Fibroblast of villous mesenchyme (primary cell): ENCODE results near the gene RASSF6. TPM values are rescaled to one million over a fixed set of nuclear protein-coding genes. Genes with fewer than 3 reads are reported as not detected.

Experiments used
- DNase-seq: peaks from one replicate; pipeline ENCODE4 v3.0.0-alpha.2; 2010; ENCODE audit warnings: low read depth
- H3K4me3 ChIP-seq: 2 replicates; pipeline ENCODE4 v1.5.1; 2011; ENCODE audit warnings: low read depth, mild to moderate bottlenecking, low read length
- total RNA-seq: library from RNA; depleted of rRNA; stranded (reverse); fragments of >200 nt; gene quantifications from 2 replicates; pipeline ENCODE4 v1.2.3, GENCODE V29; 2012
- TF ChIP-seq, protein P1 (sequence below): IDR thresholded peaks from 2 replicates; pipeline ENCODE4 v1.5.1; 2012; ENCODE audit warnings: low read depth, mild to moderate bottlenecking, low read length; ENCODE audit not compliant: insufficient read depth

The RASSF6 gene
- total RNA-seq, 1 donor = not detected

- TF ChIP-seq, protein P1, sequence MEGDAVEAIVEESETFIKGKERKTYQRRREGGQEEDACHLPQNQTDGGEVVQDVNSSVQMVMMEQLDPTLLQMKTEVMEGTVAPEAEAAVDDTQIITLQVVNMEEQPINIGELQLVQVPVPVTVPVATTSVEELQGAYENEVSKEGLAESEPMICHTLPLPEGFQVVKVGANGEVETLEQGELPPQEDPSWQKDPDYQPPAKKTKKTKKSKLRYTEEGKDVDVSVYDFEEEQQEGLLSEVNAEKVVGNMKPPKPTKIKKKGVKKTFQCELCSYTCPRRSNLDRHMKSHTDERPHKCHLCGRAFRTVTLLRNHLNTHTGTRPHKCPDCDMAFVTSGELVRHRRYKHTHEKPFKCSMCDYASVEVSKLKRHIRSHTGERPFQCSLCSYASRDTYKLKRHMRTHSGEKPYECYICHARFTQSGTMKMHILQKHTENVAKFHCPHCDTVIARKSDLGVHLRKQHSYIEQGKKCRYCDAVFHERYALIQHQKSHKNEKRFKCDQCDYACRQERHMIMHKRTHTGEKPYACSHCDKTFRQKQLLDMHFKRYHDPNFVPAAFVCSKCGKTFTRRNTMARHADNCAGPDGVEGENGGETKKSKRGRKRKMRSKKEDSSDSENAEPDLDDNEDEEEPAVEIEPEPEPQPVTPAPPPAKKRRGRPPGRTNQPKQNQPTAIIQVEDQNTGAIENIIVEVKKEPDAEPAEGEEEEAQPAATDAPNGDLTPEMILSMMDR = no peak
- no peak overlapping the region for H3K4me3 ChIP-seq
- no peak for DNase-seq
Observed at GRCh38 chr4:73544620-73545019, 75.6 kb downstream of the RASSF6 start.

DNA sequence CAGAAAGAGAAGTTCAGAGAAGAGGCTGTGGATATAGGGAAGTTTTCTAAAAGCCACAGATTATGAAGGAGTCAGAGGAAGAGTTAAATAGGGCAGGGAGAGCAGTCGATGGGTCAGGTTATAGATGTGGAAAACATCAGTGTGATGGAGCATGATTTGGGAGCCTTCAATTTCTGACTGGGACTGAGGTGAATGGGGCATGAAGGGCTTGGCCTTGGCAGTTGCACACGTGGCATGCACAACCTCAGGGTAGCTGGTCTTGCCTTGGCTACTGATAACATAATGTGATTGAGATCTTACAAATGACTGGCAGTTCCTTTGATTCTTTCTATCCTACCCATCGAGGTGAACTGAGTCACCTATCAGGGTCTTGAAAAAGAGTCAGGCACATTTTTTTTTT is 79.0 kb downstream of the RASSF6 start:
- TF ChIP-seq, protein P1 = no peak
- DNase-seq = no peak
- no peak overlapping the region for H3K4me3 ChIP-seq

GRCh38 chr4:73540826-73541225 is 79.4 kb downstream of the RASSF6 start:
- DNase-seq = peak; percentile 16
- no peak overlapping the region for H3K4me3 ChIP-seq
- TF ChIP-seq, protein P1 = no peak

DNA sequence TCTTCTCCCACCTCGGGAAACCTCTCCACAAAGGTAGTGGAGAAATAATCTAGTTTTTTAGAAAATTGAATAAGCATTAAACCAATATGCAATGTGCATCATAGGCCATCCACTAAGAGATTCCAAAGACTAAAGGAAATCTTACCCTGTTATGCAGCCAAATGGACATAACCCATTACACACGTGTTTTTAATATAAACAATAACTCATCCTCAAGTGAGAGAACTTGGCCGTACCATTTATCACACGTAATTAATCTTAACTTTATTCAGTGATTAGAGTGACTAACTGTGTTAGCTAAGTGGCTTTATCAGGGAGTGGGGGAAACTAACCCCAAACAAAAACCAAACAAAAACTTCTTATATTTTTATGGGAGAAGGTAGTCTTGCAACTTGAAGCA is 80.8 kb downstream of the RASSF6 start:
- TF ChIP-seq, protein P1 = no peak
- no peak overlapping the region for H3K4me3 ChIP-seq
- peak; percentile 3 for DNase-seq

DNA sequence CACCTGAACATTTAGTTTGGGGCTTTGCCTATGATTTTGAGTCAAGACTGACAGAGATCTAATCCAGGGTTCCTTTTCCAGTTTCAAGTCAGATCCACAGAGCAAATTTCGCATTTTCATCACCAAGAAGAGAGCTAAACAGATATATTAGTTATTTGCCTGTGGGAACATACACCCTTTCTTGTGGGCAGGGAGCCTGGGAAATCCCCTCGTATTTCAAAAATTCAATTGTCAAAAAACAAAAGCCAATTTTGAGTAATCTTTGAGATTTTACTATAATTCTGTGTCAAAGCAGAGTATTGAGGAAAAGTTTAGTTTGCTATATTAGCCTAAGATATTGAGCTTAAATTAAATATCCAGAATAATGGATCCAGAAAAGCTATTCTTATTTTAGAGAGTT is 82.1 kb downstream of the RASSF6 start:
- TF ChIP-seq, protein P1 = no peak
- H3K4me3 ChIP-seq = no peak overlapping the region
- DNase-seq = no peak

- no peak for DNase-seq
- TF ChIP-seq, protein P1 = no peak
- H3K4me3 ChIP-seq = no peak overlapping the region
Observed at GRCh38 chr4:73533515-73534422, 86.5 kb downstream of the RASSF6 start.
